ENCODE data around the gene CPNE5.

DNA sequence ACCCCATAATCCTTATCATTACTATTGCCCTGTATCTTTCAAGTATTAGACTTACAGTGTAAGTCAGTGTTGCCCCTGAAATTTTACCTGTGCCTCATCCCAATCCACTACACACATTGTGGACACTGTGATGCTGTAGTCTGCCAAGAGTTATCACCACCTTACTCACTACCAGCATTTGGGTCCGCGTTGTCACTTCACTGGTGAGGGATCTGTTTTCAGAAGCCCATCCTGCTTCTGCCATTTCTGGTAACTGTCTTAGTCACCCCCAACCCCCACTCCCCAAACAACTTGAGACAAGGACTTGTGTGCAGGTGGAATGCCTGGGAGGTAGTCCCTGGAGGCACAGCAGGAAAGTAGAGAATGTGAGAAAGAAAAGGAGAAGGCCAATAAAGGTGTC is 147.6 kb downstream of the CPNE5 start:
- TF ChIP-seq, protein P1, sequence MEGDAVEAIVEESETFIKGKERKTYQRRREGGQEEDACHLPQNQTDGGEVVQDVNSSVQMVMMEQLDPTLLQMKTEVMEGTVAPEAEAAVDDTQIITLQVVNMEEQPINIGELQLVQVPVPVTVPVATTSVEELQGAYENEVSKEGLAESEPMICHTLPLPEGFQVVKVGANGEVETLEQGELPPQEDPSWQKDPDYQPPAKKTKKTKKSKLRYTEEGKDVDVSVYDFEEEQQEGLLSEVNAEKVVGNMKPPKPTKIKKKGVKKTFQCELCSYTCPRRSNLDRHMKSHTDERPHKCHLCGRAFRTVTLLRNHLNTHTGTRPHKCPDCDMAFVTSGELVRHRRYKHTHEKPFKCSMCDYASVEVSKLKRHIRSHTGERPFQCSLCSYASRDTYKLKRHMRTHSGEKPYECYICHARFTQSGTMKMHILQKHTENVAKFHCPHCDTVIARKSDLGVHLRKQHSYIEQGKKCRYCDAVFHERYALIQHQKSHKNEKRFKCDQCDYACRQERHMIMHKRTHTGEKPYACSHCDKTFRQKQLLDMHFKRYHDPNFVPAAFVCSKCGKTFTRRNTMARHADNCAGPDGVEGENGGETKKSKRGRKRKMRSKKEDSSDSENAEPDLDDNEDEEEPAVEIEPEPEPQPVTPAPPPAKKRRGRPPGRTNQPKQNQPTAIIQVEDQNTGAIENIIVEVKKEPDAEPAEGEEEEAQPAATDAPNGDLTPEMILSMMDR (IDR thresholded peaks at IDR 0.05), result no peak
- TF ChIP-seq POLR2A (IDR thresholded peaks at IDR 0.05), result no peak

All from stomach (tissue), 4 donors.